ENCODE results near the gene PAN3.

Gene PAN3

GRCh38 chr13:28340272-28340793 is 202.0 kb downstream of the PAN3 start:
- DNase-seq = no peak

DNA sequence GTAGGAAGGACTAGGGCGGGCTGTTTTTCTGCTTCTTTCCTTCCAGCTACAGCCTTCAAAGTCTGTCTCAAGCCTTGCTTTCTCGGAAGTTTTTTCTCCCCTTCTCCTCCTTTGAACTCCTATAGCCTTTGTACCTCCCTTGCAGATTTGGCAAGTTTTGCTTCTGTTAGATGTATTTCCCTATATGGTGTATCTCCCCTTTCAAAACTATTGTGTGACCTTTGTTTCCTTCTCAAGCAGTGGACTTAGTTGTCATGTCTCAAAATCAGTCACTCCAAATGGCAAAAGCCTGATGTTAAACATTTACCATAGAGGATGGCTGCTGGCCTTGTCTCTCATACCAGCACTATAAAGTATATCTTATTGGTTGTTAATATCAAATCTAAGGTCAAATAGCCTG is 203.9 kb downstream of the PAN3 start:
- DNase-seq = no peak

GRCh38 chr13:28344163-28344562 is 205.8 kb downstream of the PAN3 start:
- no peak for DNase-seq

All from T-helper 1 cell (primary cell).